GM18499 (cell line): ENCODE results near the gene LIN54.
"Not testable (repeated sequence)": the region's sequence is repeated elsewhere in the genome, so short reads cannot be mapped to it uniquely, and the experiment has no call there.

ENCODE experiments used
- ATAC-seq: cut with Tn5 transposase; IDR thresholded peaks from one replicate; pipeline ENCODE4 v1.9.1; 2021; ENCODE audit warnings: moderate number of reproducible peaks; ENCODE audit not compliant: insufficient read depth, unreplicated experiment

The LIN54 gene

GRCh38 chr4:82951196-82951595 is 59.4 kb downstream of the LIN54 start:
- ATAC-seq, result no peak

- no peak for ATAC-seq
Measured at GRCh38 chr4:82948647-82949204, 61.9 kb downstream of the LIN54 start.

GRCh38 chr4:82947498-82947897 is 63.1 kb downstream of the LIN54 start:
- no peak for ATAC-seq

DNA sequence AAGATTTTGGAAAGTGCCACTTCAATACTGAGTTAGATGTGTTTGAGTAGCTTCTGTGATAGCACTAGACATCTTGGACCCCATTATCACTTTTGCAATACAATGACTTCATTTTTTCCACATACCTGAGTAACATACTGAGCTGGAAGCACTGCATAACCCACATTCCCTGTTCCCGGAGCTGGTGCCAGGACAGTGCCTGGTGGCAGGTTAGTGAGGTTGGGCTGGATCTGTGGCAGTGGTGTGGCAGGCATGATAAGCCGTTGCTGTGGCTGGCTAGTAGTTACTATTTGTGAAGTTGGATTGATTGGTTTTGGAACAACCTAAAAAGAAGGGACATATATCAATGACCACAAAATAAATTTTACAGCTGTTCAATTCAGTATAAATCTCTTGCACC is 71.2 kb downstream of the LIN54 start:
- ATAC-seq, result no peak

- ATAC-seq, result no peak
Measured at GRCh38 chr4:82934441-82934840, 76.2 kb downstream of the LIN54 start.

DNA sequence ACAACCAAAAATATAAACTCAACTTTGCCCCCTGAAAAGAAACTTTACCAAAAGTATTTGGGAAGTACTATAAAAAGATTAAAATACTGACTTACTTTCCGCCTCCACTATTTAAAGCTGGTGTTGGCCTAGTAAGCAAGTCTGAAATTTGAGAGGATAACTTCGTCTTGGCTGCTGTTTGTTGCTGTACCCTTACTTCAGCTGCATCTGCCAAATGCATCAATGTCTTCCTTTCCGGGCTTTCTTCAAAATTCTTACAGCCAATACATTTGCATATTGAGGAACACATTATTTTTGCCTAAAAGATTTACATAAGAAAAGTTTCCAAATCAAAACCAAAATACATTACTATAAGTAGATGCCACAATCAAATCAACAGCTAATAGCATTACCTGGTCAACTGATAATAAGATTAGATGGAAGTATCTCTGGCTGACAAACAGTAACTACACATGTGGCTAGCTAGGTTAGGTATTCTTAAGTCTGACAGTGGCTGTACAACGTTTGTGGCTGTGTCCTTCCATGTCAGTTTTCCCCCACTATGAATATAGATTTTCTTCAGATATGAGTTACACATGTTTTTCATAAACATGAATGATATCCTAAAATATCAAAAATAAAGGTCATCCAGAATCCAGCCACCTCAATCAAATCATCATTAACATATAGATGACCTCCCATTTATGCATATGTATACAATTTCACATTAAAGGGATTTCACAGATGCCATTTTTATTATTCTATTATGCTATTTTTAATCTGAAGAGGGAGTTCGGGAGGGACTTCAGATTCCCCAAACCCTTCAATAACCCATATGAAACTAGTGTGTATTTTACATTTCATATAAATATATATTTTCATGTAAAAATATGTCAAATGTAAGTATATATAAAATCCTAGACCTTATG is 79.5 kb downstream of the LIN54 start:
- no peak for ATAC-seq

GRCh38 chr4:82921795-82922194 is 88.8 kb downstream of the LIN54 start:
- ATAC-seq, result no peak

DNA sequence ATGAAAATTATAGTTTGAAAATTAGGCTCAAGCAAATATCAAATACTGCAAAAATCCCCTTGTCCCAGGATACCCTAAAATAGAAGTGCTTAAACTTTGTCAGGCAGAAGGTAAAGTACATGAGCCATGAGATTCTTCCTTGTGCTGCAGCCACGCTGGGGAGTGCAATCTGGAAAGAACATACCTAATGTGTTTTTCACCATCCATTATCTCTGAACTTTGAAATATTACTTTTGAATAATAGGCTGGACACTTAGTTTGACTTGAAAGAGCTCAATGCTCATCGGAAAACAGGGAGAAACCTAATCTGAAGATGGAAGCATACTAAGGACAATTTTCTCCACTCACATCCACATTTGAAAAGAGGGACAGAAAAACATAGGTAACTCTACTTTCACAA is 91.2 kb downstream of the LIN54 start:
- ATAC-seq, result no peak

GRCh38 chr4:82918091-82918490 is 92.5 kb downstream of the LIN54 start:
- no peak for ATAC-seq

GRCh38 chr4:82913968-82914367 is 96.7 kb downstream of the LIN54 start:
- ATAC-seq, result not testable (repeated sequence)

- ATAC-seq, result no peak
Measured at GRCh38 chr4:82913305-82913704, 97.3 kb downstream of the LIN54 start.

DNA sequence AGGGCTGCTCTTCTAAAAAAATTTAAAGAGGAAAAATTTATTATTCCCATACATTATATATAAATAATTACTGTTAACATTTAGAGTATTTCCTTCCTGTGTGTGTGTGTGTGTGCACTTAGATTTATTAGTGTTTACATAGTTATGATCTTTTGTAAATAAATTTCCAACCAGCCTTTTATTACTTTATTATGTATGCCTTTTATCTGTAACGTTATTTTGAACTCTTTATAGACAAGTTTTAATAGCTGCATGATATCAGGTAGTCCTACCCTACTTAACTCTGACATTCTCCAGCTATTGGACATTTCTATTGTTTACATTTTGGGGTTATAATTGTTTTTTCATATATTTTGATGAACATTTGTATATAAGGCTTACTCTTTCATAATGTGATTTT is 101.3 kb downstream of the LIN54 start:
- ATAC-seq, result no peak

DNA sequence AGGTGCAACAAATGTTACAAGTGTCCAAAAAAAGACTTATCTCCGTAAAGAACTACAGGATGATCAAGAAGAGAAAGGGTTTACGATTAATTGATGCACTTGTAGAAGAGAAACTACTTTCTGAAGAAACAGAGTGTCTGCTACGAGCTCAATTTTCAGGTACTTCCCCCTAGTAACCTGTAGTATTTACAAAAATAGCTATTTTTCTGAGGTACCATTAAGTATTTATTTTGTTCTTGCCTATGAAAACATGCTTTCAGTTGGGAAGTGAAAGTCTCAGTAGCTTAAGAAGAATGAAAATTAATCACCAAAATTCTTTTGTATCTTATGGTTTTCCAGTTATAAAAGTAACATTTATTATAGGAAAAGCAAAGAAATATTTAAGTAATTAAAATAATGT is 104.2 kb downstream of the LIN54 start:
- ATAC-seq, result peak; percentile 34

- peak; percentile 60 for ATAC-seq
Measured at GRCh38 chr4:82905205-82905604, 105.4 kb downstream of the LIN54 start.

- ATAC-seq, result no peak
Measured at GRCh38 chr4:82903737-82904136, 106.9 kb downstream of the LIN54 start.

DNA sequence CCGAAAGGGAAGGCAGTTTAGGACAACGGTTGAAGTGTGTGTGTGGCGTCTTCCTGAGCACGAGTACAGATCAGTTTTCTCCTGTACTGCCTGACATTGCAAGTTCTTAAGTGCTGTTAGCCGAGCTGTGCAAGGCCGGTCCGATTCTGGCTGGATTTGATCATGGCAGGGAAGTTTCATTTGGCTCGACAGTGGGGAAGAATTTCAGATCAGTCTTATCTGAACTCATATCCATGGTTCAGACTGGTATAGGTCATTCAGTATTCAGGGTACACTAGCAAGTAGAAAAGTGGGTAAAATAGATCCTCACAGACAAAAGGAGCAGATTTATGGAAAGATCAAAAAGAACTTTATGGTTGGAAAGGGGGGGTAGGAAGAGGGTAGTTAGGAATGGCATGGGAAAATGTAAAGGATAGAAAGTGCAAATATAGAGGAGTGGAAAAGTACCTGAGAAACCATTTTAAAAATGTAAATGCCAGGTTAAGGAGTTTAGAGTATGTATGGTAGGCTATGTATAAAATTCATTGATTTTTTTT is 109.4 kb downstream of the LIN54 start:
- no peak for ATAC-seq

DNA sequence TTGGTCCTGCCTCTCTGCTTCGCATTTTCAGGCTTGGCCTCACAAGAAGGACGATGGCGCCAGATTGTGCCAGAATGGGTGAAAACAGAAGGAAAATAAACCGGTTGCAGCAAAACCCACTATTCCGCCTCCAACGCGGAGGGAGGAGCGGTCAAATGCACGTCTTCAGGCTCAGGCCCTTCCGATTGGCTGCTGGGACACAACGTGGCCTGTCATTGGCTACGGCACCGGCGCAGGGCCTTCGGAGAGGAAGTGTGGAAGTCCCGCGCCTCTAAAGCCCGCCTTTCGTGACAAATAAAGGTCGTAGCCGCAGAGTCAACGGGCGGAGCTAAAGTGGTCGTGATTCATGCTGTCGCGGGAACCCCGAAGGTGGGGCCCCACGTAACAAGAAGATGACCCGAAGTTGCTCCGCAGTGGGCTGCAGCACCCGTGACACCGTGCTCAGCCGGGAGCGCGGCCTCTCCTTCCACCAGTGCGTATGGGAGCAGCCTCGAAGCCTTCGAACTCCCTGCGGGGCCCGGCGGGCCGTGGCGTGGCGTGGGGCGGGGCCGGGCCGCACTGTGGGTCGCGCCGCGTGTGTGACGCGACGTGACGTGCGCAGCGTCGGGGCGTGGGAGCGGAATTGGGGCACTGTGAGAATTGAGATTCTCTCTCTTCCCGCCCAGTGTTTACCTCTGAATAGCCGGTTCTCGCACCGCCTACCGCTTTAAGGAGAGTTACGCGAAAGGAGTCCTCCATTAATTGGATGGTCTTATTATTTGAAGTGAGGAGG is 110.0 kb downstream of the LIN54 start, which contains the start of gene THAP9:
TSS of gene THAP9 (plus strand) at position 325 of the 772 bp plus-strand sequence. CDS start at position 393, 68 bp downstream.
- peak; percentile 79 for ATAC-seq

DNA sequence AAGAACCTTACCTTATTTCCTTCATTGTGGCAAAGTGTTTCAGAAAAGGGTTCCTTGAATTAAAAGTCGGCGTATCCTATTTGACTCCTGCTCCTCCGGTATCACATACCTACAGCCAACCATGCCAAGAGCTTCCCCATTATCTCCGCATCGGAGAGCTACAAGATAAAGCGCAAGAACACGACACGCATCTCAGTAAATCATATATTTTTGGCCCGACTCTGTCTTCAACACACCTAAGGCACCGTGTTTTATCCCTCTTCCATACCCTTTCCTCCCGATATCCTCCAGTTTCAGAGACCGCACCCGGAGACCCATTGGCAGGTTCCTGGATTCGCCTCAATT is 110.6 kb downstream of the LIN54 start:
- no peak for ATAC-seq

- no peak for ATAC-seq
Measured at GRCh38 chr4:82899374-82900065, 111.1 kb downstream of the LIN54 start.
